ENCODE results near the gene PPP1R3E.
"Not testable (repeated sequence)": the region's sequence is repeated elsewhere in the genome, so short reads cannot be mapped to it uniquely, and the experiment has no call there.

Gene PPP1R3E

GRCh38 chr14:23294734-23295561, 7.7 kb downstream of the PPP1R3E start:
- Histone ChIP-seq H3K9me3 (ENCODE audit: control insufficient read depth, insufficient read depth, low read length) (no peaks in the 10 kb centered on the region), H3K27ac (ENCODE audit: low read depth, low read length) (no peak overlapping the region), H3K27me3 (ENCODE audit: control insufficient read depth, insufficient read depth, low read length) (peaks cover 91% of the 10 kb centered on the region), H3K4me3 (ENCODE audit: low read depth, low read length) (no peak overlapping the region), H3K4me1 (ENCODE audit: control insufficient read depth, insufficient read depth, low read length) (peaks cover 9% of the 10 kb centered on the region), H3K36me3 (ENCODE audit: control insufficient read depth, insufficient read depth, low read length) (no peaks in the 10 kb centered on the region), H3K9ac (ENCODE audit: low read depth, low read length) (no peak overlapping the region)

GRCh38 chr14:23286902-23287479, 15.7 kb downstream of the PPP1R3E start:
- Histone ChIP-seq H3K27me3 (ENCODE audit: control insufficient read depth, insufficient read depth, low read length) (peaks cover 49% of the 10 kb centered on the region), H3K36me3 (ENCODE audit: control insufficient read depth, insufficient read depth, low read length) (no peaks in the 10 kb centered on the region), H3K9me3 (ENCODE audit: control insufficient read depth, insufficient read depth, low read length) (no peaks in the 10 kb centered on the region), H3K4me3 (ENCODE audit: low read depth, low read length) (peak overlapping the region; percentile 92), H3K27ac (ENCODE audit: low read depth, low read length) (peak overlapping the region; percentile 90), H3K9ac (ENCODE audit: low read depth, low read length) (no peak overlapping the region), H3K4me1 (ENCODE audit: control insufficient read depth, insufficient read depth, low read length) (peaks cover 9% of the 10 kb centered on the region)

GRCh38 chr14:23286020-23286901, 16.4 kb downstream of the PPP1R3E start, which contains the start of gene HOMEZ:
HOMEZ (minus strand) TSS chr14:23286132; CDS start chr14:23285952, 180 bp downstream.
- Histone ChIP-seq H3K9me3 (ENCODE audit: control insufficient read depth, insufficient read depth, low read length) (no peaks in the 10 kb centered on the region), H3K4me3 (ENCODE audit: low read depth, low read length) (peak within 1 kb of the TSS; percentile 92), H3K36me3 (ENCODE audit: control insufficient read depth, insufficient read depth, low read length) (no peaks in the 10 kb centered on the region), H3K27ac (ENCODE audit: low read depth, low read length) (peak within 1 kb of the TSS; percentile 90), H3K9ac (ENCODE audit: low read depth, low read length) (peak within 1 kb of the TSS; percentile 62), H3K27me3 (ENCODE audit: control insufficient read depth, insufficient read depth, low read length) (peaks cover 42% of the 10 kb centered on the region), H3K4me1 (ENCODE audit: control insufficient read depth, insufficient read depth, low read length) (peaks cover 9% of the 10 kb centered on the region)

- Histone ChIP-seq H3K27me3 (ENCODE audit: control insufficient read depth, insufficient read depth, low read length) (peaks cover 35% of the 10 kb centered on the region), H3K4me1 (ENCODE audit: control insufficient read depth, insufficient read depth, low read length) (peaks cover 12% of the 10 kb centered on the region), H3K9ac (ENCODE audit: low read depth, low read length) (peak overlapping the region; percentile 62), H3K36me3 (ENCODE audit: control insufficient read depth, insufficient read depth, low read length) (no peaks in the 10 kb centered on the region), H3K9me3 (ENCODE audit: control insufficient read depth, insufficient read depth, low read length) (no peaks in the 10 kb centered on the region), H3K27ac (ENCODE audit: low read depth, low read length) (peak overlapping the region; percentile 59), H3K4me3 (ENCODE audit: low read depth, low read length) (peak overlapping the region; percentile 92)
These were observed 17.1 kb downstream of the PPP1R3E start for GRCh38 chr14:23285530-23286019.

GRCh38 chr14:23284654-23285529, 17.8 kb downstream of the PPP1R3E start:
- Histone ChIP-seq H3K27ac (ENCODE audit: low read depth, low read length) (no peak overlapping the region), H3K27me3 (ENCODE audit: control insufficient read depth, insufficient read depth, low read length) (peaks cover 28% of the 10 kb centered on the region), H3K4me3 (ENCODE audit: low read depth, low read length) (peak overlapping the region; percentile 92), H3K36me3 (ENCODE audit: control insufficient read depth, insufficient read depth, low read length) (no peaks in the 10 kb centered on the region), H3K4me1 (ENCODE audit: control insufficient read depth, insufficient read depth, low read length) (peaks cover 18% of the 10 kb centered on the region), H3K9me3 (ENCODE audit: control insufficient read depth, insufficient read depth, low read length) (no peaks in the 10 kb centered on the region), H3K9ac (ENCODE audit: low read depth, low read length) (peak overlapping the region; percentile 62; the same call in 1 of the 2 replicates)

GRCh38 chr14:23281247-23281646, 21.4 kb downstream of the PPP1R3E start:
- Histone ChIP-seq H3K36me3 (ENCODE audit: control insufficient read depth, insufficient read depth, low read length) (no peaks in the 10 kb centered on the region), H3K9ac (ENCODE audit: low read depth, low read length) (no peak overlapping the region), H3K4me3 (ENCODE audit: low read depth, low read length) (no peak overlapping the region), H3K9me3 (ENCODE audit: control insufficient read depth, insufficient read depth, low read length) (no peaks in the 10 kb centered on the region), H3K4me1 (ENCODE audit: control insufficient read depth, insufficient read depth, low read length) (peaks cover 16% of the 10 kb centered on the region), H3K27me3 (ENCODE audit: control insufficient read depth, insufficient read depth, low read length) (peaks cover 6% of the 10 kb centered on the region; the same call in 1 of the 2 replicates), H3K27ac (ENCODE audit: low read depth, low read length) (no peak overlapping the region)

GRCh38 chr14:23277928-23278327, 24.7 kb downstream of the PPP1R3E start:
- H3K4me3 ChIP-seq (ENCODE audit: low read depth, low read length); H3K9ac ChIP-seq (ENCODE audit: low read depth, low read length); H3K27ac ChIP-seq (ENCODE audit: low read depth, low read length); H3K36me3 ChIP-seq (ENCODE audit: control insufficient read depth, insufficient read depth, low read length); H3K9me3 ChIP-seq (ENCODE audit: control insufficient read depth, insufficient read depth, low read length): not testable (repeated sequence)
- peaks cover 31% of the 10 kb centered on the region for H3K27me3 ChIP-seq (ENCODE audit: control insufficient read depth, insufficient read depth, low read length)
- peaks cover 12% of the 10 kb centered on the region for H3K4me1 ChIP-seq (ENCODE audit: control insufficient read depth, insufficient read depth, low read length)

GRCh38 chr14:23277189-23277588, 25.5 kb downstream of the PPP1R3E start:
- no peak overlapping the region for H3K4me3 ChIP-seq (ENCODE audit: low read depth, low read length)
- H3K36me3 ChIP-seq (ENCODE audit: control insufficient read depth, insufficient read depth, low read length): no peaks in the 10 kb centered on the region
- H3K4me1 ChIP-seq (ENCODE audit: control insufficient read depth, insufficient read depth, low read length): peaks cover 12% of the 10 kb centered on the region
- H3K9me3 ChIP-seq (ENCODE audit: control insufficient read depth, insufficient read depth, low read length): no peaks in the 10 kb centered on the region
- peaks cover 38% of the 10 kb centered on the region for H3K27me3 ChIP-seq (ENCODE audit: control insufficient read depth, insufficient read depth, low read length)
- H3K27ac ChIP-seq (ENCODE audit: low read depth, low read length): no peak overlapping the region
- H3K9ac ChIP-seq (ENCODE audit: low read depth, low read length): no peak overlapping the region

- Histone ChIP-seq H3K27me3 (ENCODE audit: control insufficient read depth, insufficient read depth, low read length) (peaks cover 42% of the 10 kb centered on the region), H3K4me3 (ENCODE audit: low read depth, low read length) (no peak overlapping the region), H3K27ac (ENCODE audit: low read depth, low read length) (no peak overlapping the region), H3K36me3 (ENCODE audit: control insufficient read depth, insufficient read depth, low read length) (no peaks in the 10 kb centered on the region), H3K9me3 (ENCODE audit: control insufficient read depth, insufficient read depth, low read length) (no peaks in the 10 kb centered on the region), H3K9ac (ENCODE audit: low read depth, low read length) (no peak overlapping the region), H3K4me1 (ENCODE audit: control insufficient read depth, insufficient read depth, low read length) (peaks cover 9% of the 10 kb centered on the region)
These were observed 27.2 kb downstream of the PPP1R3E start for GRCh38 chr14:23275412-23275811.

GRCh38 chr14:23269193-23269592, 33.5 kb downstream of the PPP1R3E start:
- no peaks in the 10 kb centered on the region for H3K4me1 ChIP-seq (ENCODE audit: control insufficient read depth, insufficient read depth, low read length)
- no peak overlapping the region for H3K9ac ChIP-seq (ENCODE audit: low read depth, low read length)
- H3K9me3 ChIP-seq (ENCODE audit: control insufficient read depth, insufficient read depth, low read length): no peaks in the 10 kb centered on the region
- H3K27me3 ChIP-seq (ENCODE audit: control insufficient read depth, insufficient read depth, low read length): peaks cover 49% of the 10 kb centered on the region
- H3K36me3 ChIP-seq (ENCODE audit: control insufficient read depth, insufficient read depth, low read length): no peaks in the 10 kb centered on the region
- no peak overlapping the region for H3K4me3 ChIP-seq (ENCODE audit: low read depth, low read length)
- H3K27ac ChIP-seq (ENCODE audit: low read depth, low read length): no peak overlapping the region
